Panc1 (cell line): ENCODE measurements around the gene PREP.

Source experiments
- CTCF ChIP-seq: fragments of 450-650 bp; IDR thresholded peaks from 2 replicates; pipeline ENCODE4 v1.5.1; 2017; ENCODE audit warnings: mild to moderate bottlenecking
- REST ChIP-seq, 2 experiments: IDR thresholded peaks; 2 replicates each; pipeline ENCODE4 v1.6.1; 2011 to 2012; ENCODE audit warnings: low read depth in 2 of 2, control low read depth in 1 of 2, low read length in 1 of 2, mild to moderate bottlenecking in 1 of 2, moderate library complexity in 1 of 2; ENCODE audit not compliant: insufficient read depth in 1 of 2

GRCh38 chr6:105346052-105346451 lies 56.8 kb downstream of the PREP start:
- TF ChIP-seq CTCF: no peak
- TF ChIP-seq REST (IDR thresholded peaks at IDR 0.05; ENCODE audit: insufficient read depth in 1 of 2, low read depth in 2 of 2, low read length in 1 of 2): 0 out of 4 replicates have a peak, but pooled peaks of 1 of the 2 experiments have one; percentile 34
